RCC 7860 (cell line): ENCODE results near the gene DISP3.

Experiments used
- DNase-seq: peaks from one replicate; pipeline ENCODE4 v3.0.0-alpha.2; 2015; ENCODE audit warnings: low spot score
- FAIRE-seq: peaks from 2 replicates; lab custom pipeline; 2012; peaks lifted over from hg19 to GRCh38; lab: Jason Lieb, UNC

Gene DISP3

GRCh38 chr1:11505591-11506538, 26.9 kb downstream of the DISP3 start:
- no peak for FAIRE-seq
- no peak for DNase-seq

- FAIRE-seq (no peak), DNase-seq (no peak)
Measured at GRCh38 chr1:11507309-11507708, 28.4 kb downstream of the DISP3 start.

- FAIRE-seq = no peak
- DNase-seq = no peak
Measured at GRCh38 chr1:11513681-11514080, 34.7 kb downstream of the DISP3 start.

GRCh38 chr1:11514366-11514765, 35.4 kb downstream of the DISP3 start:
- DNase-seq (no peak), FAIRE-seq (no peak)

GRCh38 chr1:11515368-11516300, 36.7 kb downstream of the DISP3 start:
- FAIRE-seq (no peak), DNase-seq (no peak)

- DNase-seq = no peak
- FAIRE-seq = no peak
Measured at GRCh38 chr1:11516961-11517635, 38.1 kb downstream of the DISP3 start.

DNA sequence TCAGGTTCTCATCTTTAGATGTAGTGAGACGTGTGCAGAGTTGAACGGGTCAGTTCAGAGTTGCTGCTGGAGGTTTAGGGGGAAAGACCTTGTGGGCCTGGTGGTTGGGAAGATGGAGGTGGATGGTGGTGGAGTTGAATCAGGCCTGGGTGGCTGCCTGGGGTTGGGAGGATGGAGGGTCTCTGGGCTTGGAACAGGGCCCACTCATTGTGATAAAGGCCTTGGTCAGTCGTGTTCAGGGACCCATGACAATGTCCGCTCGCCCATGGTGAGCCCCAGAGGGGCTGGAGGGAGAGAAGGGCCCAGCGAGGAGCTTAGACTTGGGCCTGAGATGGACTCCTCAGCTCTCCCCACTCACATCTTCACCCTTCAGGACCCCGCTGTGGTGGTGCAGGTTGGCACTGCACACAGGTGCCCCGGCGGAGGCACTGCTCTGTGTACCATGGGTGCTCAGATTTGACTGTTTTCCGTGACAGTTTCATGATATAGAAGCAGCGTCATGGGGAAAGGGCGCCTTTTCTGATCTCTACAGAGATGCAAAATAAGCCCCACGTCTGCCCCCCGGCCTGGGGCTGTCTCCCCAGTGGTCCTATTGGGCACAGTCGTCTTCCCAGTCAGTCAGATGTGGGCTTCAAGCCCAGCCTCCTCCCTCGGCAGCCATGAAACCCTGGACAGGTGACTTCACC, 39.2 kb downstream of the DISP3 start:
- FAIRE-seq = no peak

DNA sequence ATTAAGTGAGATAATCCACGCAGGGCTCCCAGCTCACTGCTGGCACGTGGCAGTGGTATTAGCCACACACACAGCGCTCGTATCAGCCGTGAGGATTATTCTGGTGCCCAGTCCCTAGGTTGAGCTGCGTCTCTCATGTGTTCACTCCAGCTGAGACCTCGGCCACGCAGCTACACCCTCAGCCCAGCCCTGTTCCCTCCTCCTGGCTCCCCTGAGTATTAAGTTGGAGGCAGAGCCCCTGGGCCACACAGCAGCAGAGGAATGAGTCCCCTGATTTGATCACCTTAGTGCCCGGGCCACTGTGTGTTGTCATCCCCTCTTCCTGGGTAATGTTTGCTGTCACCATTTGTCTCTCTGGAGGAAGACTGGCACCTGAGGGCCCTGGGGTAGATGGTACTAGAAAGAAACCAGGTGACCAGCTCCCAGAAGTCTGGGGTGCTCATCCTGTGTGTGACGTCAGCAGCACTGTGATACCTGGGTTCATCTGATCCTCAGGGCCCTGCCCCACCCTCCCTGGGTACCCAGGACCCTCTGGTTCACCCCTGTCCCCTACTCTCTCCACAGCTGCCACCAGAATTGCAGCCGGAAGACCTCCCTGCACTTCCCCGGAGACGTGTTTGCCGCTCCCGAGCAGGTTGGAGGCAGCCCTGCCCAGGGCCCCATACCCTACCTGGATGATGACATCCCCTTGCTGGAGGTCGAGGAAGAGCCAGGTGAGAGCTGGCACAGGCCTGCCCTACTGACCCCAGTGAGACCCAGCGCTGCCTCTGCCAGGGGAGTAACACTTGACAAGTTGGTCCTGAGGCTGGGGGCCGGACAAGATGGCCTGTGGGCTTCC, 40.1 kb downstream of the DISP3 start:
- DNase-seq (no peak), FAIRE-seq (no peak)

More for the DNA sequence above, 39.2 kb downstream of the DISP3 start:
- DNase-seq = no peak

GRCh38 chr1:11519629-11520031, 40.7 kb downstream of the DISP3 start:
- FAIRE-seq (no peak), DNase-seq (no peak)

DNA sequence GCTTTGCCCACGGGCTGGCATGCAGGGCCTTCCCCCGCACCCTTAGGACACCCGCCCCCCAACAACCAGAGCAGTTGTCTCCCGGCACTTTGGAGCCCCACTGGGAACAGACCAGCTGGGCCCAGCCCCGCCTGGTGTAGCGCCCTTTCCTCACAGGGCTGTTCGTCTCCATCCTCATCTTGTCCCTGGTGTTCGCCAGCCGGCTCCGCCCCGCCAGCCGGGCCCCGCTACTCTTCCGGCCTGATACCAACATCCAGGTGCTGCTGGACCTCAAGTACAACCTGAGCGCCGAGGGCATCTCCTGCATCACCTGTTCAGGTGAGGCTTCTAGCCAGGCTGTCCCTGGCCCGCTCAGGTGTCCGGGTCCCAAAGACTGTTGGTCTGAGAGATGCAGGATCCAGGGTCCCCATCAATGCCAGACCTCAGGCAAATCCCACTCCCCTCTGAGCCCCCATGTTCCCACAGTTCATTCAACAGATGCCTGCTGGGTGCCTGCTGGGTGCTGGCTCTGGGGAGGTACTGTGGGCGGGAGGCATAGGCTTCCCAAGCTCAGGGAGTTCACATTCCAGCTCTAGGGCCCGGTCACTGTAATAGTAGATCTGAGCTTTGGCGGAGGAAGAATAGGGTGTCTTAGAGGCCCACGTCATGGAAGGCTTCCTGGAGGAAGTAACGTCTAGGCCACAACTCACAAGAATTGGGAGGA, 41.7 kb downstream of the DISP3 start:
- FAIRE-seq (no peak), DNase-seq (no peak)

DNA sequence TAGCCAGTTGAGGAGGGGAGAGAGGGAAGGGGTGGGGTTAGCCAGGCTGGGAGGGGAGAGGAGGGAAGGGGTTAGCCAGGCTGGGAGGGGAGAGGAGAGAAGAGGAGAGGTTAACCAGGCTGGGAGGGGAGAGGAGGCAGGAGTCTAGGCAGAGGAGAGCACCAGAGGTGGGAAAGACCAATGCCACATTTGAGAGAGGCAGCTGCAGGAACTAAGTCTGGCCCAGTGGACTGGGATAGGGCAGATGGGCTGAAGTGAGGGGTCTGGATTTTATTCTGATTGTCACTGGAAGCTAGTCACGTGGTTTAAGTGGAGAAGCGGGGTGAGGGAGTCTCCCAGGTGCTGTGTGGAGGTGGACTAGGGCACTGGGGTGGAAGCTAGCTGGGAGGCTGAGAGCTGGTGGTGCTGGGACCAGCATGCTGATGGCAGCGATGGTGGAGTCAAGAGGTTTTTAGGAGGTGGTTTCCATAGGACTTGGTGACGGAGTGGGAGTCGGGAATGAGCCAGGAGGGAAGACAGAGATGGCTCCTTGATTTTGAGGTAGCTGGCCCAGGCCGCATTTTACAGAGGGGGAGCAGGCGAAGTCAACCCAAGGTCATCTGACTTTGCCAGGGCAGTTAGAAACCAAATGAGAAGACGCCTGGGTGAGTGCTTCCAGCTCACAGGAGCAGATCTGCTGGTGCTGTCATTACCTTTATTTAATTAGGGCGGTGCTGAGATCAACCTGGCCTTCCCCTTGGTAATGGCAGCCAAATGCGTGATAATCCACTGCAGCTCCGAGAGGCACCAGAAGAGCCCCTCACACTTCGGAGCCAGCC, 42.8 kb downstream of the DISP3 start:
- no peak for DNase-seq

DNA sequence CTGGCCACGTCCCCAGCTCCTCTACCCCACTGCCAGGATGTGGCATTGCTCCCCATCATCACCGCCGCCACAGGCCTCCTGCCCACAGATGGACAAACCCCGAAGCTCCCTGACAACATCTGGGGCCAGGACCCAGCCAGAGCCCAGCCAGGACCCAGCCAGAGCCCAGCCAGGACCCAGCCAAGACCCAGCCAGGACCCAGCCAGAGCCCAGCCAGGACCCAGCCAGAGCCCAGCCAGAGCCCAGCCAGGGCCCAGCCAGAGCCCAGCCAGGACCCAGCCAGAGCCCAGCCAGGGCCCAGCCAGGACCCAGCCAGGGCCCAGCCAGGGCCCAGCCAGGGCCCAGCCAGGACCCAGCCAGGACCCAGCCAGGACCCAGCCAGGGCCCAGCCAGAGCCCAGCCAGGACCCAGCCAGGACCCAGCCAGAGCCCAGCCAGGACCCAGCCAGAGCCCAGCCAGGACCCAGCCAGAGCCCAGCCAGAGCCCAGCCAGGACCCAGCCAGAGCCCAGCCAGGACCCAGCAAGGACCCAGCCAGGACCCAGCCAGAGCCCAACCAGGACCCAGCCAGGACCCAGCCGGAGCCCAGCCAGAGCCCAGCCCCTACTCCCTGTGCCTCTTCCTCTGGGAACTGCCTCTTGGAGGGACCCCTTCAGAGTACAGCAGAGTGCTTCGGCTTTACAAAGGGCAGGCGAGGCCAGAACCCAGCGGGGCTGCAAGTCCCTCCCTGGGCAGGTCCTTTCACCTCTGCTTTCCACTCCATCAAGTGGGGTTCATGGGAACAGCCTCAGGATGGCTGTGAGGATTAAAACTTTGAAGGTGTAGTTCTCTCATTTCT, 43.7 kb downstream of the DISP3 start:
- FAIRE-seq (no peak), DNase-seq (no peak)

More for the DNA sequence above, 42.8 kb downstream of the DISP3 start:
- no peak for FAIRE-seq

DNA sequence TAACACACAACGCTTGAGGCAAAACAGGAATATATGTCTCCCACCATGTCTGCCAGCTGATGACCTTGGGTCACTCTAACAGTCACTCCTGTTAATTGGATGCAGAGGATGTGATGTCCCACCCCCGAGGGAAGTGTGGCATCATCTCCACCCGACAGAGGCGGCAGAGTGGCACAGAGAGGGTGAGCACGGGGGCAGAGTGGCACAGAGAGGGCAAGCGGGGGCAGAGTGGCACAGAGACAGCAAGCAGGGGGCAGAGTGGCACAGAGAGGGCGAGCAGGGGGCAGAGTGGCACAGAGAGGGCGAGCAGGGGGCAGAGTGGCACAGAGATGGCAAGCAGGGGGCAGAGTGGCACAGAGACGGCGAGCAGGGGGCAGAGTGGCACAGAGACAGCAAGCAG, 44.3 kb downstream of the DISP3 start:
- DNase-seq = no peak
- FAIRE-seq = no peak

DNA sequence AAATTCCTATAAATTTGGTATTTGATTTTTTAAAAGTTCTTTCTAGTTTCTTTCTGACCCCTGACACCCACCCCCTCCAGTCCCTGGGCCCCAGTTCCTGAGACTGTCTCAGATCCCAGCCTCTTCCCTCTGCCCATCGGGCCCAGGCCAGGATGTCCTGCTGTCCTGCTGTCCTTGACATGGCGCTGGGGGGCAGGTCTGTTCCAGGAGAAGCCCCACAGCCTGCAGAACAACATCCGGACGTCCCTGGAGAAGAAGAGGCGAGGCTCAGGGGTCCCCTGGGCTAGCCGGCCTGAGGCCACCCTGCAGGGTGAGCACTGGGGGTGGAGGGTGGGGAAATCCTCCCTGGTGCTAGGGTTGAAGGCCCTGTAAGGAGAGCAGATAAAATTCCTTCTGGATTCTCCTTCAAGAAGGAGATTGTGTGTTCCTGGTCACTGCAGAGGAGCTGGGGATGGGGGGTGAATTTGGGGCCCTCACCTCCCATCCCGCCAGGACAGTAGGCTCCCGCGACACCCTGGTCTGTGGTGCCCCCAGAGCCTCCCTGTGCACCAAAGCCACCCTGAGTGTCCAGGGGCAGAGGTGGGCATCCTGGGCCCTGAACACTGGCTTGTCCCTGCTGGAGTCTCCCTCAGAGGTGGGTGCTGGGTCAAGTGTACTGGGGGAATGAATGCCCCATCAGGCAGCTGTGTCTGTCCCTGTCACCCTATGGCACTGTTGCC, 45.0 kb downstream of the DISP3 start:
- FAIRE-seq = no peak

DNA sequence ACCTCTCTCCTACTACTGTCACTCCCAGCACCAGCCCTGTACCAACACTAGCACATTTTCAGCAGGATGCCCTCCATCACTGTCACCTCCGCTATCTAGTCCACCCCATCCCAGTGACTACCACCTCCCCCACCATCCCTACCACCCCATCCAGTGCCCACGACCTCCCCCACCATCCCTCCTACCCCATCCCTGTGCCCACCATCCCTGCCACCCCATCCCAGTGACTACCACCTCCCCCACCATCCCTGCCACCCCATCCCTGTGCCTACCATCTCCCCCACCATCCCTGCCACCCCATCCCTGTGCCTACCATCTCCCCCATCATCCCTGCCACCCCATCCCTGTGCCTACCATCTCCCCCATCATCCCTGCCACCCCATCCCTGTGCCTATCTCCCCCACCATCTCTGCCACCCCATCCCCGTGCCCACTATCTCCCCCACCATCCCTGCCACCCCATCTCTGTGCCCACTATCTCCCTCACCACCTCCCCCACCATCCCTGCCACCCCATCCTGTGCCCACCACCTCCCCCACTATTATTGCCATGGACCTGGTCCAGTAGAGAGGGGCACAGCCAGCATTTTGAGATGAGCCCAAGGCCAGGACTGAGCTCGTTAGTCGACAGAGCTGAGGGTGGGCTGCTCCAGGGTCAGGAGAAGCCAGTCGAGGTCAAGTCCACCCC, 45.7 kb downstream of the DISP3 start:
- DNase-seq = no peak
- no peak for FAIRE-seq

More for the DNA sequence above, 45.0 kb downstream of the DISP3 start:
- DNase-seq = no peak

GRCh38 chr1:11525151-11525505, 46.2 kb downstream of the DISP3 start:
- DNase-seq (no peak), FAIRE-seq (no peak)
